Epithelial cell of esophagus (primary cell): ENCODE measurements around the gene FUOM.

Experiments
- DNase-seq: peaks from one replicate; pipeline ENCODE4 v3.0.0; 2010; ENCODE audit warnings: low read depth
- H3K4me3 ChIP-seq: 2 replicates; pipeline ENCODE4 v1.5.1; 2011; ENCODE audit warnings: mild to moderate bottlenecking, low read length, control low read depth
- CTCF ChIP-seq: IDR thresholded peaks from 2 replicates; pipeline ENCODE4 v1.5.1; 2011; ENCODE audit warnings: low read depth, mild to moderate bottlenecking, low read length, control low read depth, inconsistent platforms; ENCODE audit not compliant: insufficient read depth; ENCODE audit errors: missing control alignments

The FUOM gene

DNA sequence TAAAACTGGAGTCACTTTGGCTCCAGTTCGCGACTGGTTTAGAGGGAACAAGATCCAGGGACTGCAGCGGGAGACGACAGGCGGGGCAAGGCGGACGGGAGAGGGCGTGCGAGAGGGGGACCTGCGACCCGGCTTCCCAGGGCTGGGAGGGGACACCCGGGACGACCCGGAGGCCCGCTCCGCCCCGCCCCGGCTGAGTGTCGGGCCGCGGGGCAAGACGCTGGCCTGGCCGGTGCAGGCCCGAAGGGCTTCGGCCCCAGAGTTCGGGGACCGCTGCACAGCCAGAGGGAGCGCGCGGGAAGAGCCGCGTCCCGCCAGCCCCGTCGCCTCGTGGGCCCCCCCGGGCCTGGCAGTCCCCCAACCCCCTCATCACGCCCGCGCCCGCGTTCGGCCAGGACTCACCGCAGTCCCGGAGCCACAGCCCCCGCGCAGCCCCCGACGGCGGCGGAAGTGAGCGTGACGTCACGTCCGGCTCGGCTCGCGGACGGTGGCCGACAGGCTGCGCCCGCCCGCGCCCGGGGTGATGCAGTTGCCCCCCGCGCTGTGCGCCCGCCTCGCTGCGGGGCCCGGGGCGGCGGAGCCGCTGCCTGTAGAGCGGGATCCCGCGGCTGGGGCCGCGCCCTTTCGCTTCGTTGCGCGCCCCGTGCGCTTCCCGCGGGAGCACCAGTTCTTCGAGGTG, 49.3 kb downstream of the FUOM start, which contains the start of the genes TUBGCP2 and ZNF511:
Gene TUBGCP2 (minus strand): TSS at position 452 of the 679 bp plus-strand sequence. CDS start 5,931 bp downstream, outside the sequence.
Gene ZNF511 (plus strand): TSS at position 494 of the 679 bp plus-strand sequence. CDS start 30 bp downstream, at position 524.
- peak; percentile 83 for DNase-seq
- TF ChIP-seq CTCF: peak; percentile 31
- H3K4me3 ChIP-seq: peak within 1 kb of the TSS; percentile 85

GRCh38 chr10:133307776-133308420, 49.9 kb downstream of the FUOM start:
- DNase-seq: peak; percentile 89
- TF ChIP-seq CTCF: peak; percentile 88
- peak overlapping the region; percentile 85 for H3K4me3 ChIP-seq

DNA sequence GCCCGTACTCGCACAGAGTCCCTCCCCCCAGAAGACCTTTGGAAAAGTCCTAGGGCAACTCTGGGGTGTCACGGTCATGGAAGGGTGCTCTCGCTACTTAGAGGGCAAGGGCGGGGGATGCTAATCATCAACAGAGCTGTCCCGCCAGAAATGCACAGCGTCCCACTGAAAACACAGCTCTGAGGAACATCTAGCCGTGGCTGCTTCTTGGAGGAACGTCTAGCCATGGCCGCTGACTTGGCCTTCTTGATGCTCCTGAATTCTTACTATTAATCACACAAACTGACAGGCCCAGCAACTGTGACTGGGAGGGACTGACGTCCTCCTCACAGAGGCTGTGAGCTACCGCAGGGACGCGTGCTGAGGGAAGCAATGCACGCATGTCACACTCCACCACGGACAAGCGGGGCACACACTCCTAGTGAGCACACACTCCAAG, 50.9 kb downstream of the FUOM start:
- TF ChIP-seq CTCF: no peak
- no peak overlapping the region for H3K4me3 ChIP-seq
- DNase-seq: no peak

DNA sequence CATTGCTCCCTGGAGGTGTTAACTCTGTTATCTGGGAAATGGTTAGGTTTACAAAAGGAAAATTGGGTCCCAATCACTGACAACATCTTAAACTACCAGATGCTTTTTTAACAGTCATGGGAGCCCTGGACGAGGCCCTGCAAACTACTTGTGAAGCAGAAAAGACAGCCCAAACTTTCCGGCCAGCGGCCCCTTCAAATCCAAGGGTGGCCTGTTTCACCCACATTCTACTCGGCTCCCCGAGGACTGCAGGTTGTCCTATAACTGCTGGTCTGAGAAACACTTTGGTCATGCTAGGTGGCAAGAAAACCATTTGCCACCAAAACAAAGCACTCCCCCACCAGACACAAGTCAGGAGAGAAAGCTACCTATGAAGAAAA, 51.7 kb downstream of the FUOM start:
- no peak overlapping the region for H3K4me3 ChIP-seq
- DNase-seq: no peak
- no peak for TF ChIP-seq CTCF
